Panc1 (cell line): ENCODE data around the gene MRPL17. TPM values are rescaled to one million over a fixed set of nuclear protein-coding genes. Genes with fewer than 3 reads are reported as not detected.

Experiments
- ATAC-seq: fragments of 200-7000 bp; cut with Tn5 transposase; 2 replicates; pipeline ENCODE4 v1.9.1; 2020; ENCODE audit warnings: mild to moderate bottlenecking, moderate library complexity
- BruUV-seq: library from RNA; stranded (reverse); fragments of 400-500 nt; replicated peaks from 2 replicates; lab custom pipeline; 2021; lab: Mats Ljungman, UMichigan
- CTCF ChIA-PET: fragments of 300-600 bp; sonication (Branson Sonifier 250); formaldehyde crosslinking; loops from one replicate; lab custom pipeline; 2022; ENCODE audit warnings: antibody characterized with exemption; lab: Charles Lee
- POLR2A ChIA-PET: fragments of 300-600 bp; sonication (Branson Sonifier 250); formaldehyde crosslinking; loops from one replicate; lab custom pipeline; 2022; ENCODE audit warnings: antibody characterized with exemption; lab: Charles Lee
- DNase-seq: peaks from one replicate; pipeline ENCODE4 v3.0.0-alpha.2; 2010; ENCODE audit warnings: low read depth, low spot score
- H3K27ac ChIP-seq: 2 replicates; pipeline ENCODE4 v1.5.1; 2011; ENCODE audit warnings: mild to moderate bottlenecking, low read length, inconsistent platforms
- H3K27me3 ChIP-seq: fragments of 200-500 bp; sonication (Bioruptor generic); 2 replicates; pipeline ENCODE4 v1.6.0; 2014; ENCODE audit warnings: low read length, inconsistent platforms; ENCODE audit not compliant: control insufficient read depth, insufficient read depth
- H3K36me3 ChIP-seq: fragments of 200-500 bp; sonication (Bioruptor generic); 2 replicates; pipeline ENCODE4 v1.5.1; 2014; ENCODE audit warnings: inconsistent platforms, mild to moderate bottlenecking, low read length, moderate library complexity; ENCODE audit not compliant: control insufficient read depth, insufficient read depth
- H3K4me1 ChIP-seq: 2 replicates; pipeline ENCODE4 v1.5.1; 2011; ENCODE audit warnings: inconsistent platforms, mild to moderate bottlenecking, low read length, moderate library complexity; ENCODE audit not compliant: control insufficient read depth, insufficient read depth
- H3K4me3 ChIP-seq, 2 experiments: 2 replicates each; pipeline ENCODE4 v1.5.1; 2011 to 2012; ENCODE audit warnings: low read depth in 2 of 2, low read length in 2 of 2, mild to moderate bottlenecking in 2 of 2, inconsistent platforms in 1 of 2, moderate library complexity in 1 of 2
- H3K9me3 ChIP-seq: fragments of 200-500 bp; sonication (Bioruptor generic); 2 replicates; pipeline ENCODE4 v1.5.1; 2014; ENCODE audit warnings: low read depth, mild to moderate bottlenecking, inconsistent platforms, low read length, moderate library complexity; ENCODE audit not compliant: control insufficient read depth, insufficient read depth
- CTCF ChIP-seq: fragments of 450-650 bp; IDR thresholded peaks from 2 replicates; pipeline ENCODE4 v1.5.1; 2017; ENCODE audit warnings: mild to moderate bottlenecking
- POLR2AphosphoS5 ChIP-seq: IDR thresholded peaks from 2 replicates; pipeline ENCODE4 v1.6.1; 2012; ENCODE audit warnings: mild to moderate bottlenecking, low read depth, low read length, moderate library complexity
- REST ChIP-seq, 2 experiments: IDR thresholded peaks; 2 replicates each; pipeline ENCODE4 v1.6.1; 2011 to 2012; ENCODE audit warnings: low read depth in 2 of 2, control low read depth in 1 of 2, low read length in 1 of 2, mild to moderate bottlenecking in 1 of 2, moderate library complexity in 1 of 2; ENCODE audit not compliant: insufficient read depth in 1 of 2
- SIN3A ChIP-seq: IDR thresholded peaks from 2 replicates; pipeline ENCODE4 v1.6.1; 2012; ENCODE audit warnings: low read depth, mild to moderate bottlenecking, low read length, moderate library complexity, borderline replicate concordance; ENCODE audit not compliant: insufficient read depth
- TCF7L2 ChIP-seq: IDR thresholded peaks from 2 replicates; pipeline ENCODE4 v1.6.1; 2011; ENCODE audit warnings: mild to moderate bottlenecking, low read depth, low read length, inconsistent platforms
- in situ Hi-C: cut with HindIII; loops from 2 replicates; pipeline ENCODE4 v1.10.0; 2016; ENCODE audit warnings: low sequenced_read_pairs, low pct_unique_long_range_greater_than_20kb
- intact Hi-C: fragments of 100-400 bp; cut with micrococcal nuclease; formaldehyde crosslinking; loops from one replicate; pipeline ENCODE4 v1.10.0; 2022; ENCODE audit not compliant: unreplicated experiment
- total RNA-seq: library from RNA; stranded (reverse); gene quantifications from one replicate; pipeline ENCODE4 v1.2.1, GENCODE V29; 2021; ENCODE audit not compliant: unreplicated experiment

The MRPL17 gene
- total RNA-seq, 1 experiment from 2014 or later, result 115 TPM

GRCh38 chr11:6653097-6653496 is 30.0 kb downstream of the MRPL17 start:
- no peak for DNase-seq
- in situ Hi-C loops, result no loop called here

GRCh38 chr11:6652182-6652581 is 31.0 kb downstream of the MRPL17 start:
- BruUV-seq, result no TSS peak
- Histone ChIP-seq H3K36me3 (no peaks in the 10 kb centered on the region; the same call in 1 of the 2 replicates), H3K4me3 (no peak overlapping the region), H3K4me1 (no peaks in the 10 kb centered on the region), H3K27me3 (peaks cover 71% of the 10 kb centered on the region), H3K9me3 (no peaks in the 10 kb centered on the region), H3K27ac (no peak overlapping the region)
- no peak for ATAC-seq
- DNase-seq, result no peak
- ChIA-PET POLR2A (no interaction called here), CTCF (interaction anchor here (0.6 kb wide), 1 partner anchor 121 kb away, joined by 3 read pairs; no protein-coding TSS in a partner anchor)
- intact Hi-C loops, result no loop called here
- TF ChIP-seq TCF7L2, result no peak
- TF ChIP-seq SIN3A, result no peak
- no peak for TF ChIP-seq CTCF
- no peak for TF ChIP-seq REST (IDR thresholded peaks at IDR 0.05; ENCODE audit: insufficient read depth in 1 of 2, low read depth in 2 of 2, low read length in 1 of 2)
- no peak for TF ChIP-seq POLR2AphosphoS5
- in situ Hi-C loops, result no loop called here

More at GRCh38 chr11:6653097-6653496, 30.0 kb downstream of the MRPL17 start:
- Histone ChIP-seq H3K36me3 (no peaks in the 10 kb centered on the region; the same call in 1 of the 2 replicates), H3K4me3 (no peak overlapping the region), H3K9me3 (no peaks in the 10 kb centered on the region), H3K4me1 (no peaks in the 10 kb centered on the region), H3K27me3 (peaks cover 80% of the 10 kb centered on the region), H3K27ac (no peak overlapping the region)
- no peak for ATAC-seq
- BruUV-seq, result no TSS peak
- TF ChIP-seq SIN3A (no peak), POLR2AphosphoS5 (no peak), REST (IDR thresholded peaks at IDR 0.05; ENCODE audit: insufficient read depth in 1 of 2, low read depth in 2 of 2, low read length in 1 of 2) (no peak), CTCF (no peak), TCF7L2 (no peak)
- ChIA-PET POLR2A (no interaction called here), CTCF (no interaction called here)
- intact Hi-C loops, result no loop called here
